ENCODE measurements around the gene C2orf78.

The C2orf78 gene

DNA sequence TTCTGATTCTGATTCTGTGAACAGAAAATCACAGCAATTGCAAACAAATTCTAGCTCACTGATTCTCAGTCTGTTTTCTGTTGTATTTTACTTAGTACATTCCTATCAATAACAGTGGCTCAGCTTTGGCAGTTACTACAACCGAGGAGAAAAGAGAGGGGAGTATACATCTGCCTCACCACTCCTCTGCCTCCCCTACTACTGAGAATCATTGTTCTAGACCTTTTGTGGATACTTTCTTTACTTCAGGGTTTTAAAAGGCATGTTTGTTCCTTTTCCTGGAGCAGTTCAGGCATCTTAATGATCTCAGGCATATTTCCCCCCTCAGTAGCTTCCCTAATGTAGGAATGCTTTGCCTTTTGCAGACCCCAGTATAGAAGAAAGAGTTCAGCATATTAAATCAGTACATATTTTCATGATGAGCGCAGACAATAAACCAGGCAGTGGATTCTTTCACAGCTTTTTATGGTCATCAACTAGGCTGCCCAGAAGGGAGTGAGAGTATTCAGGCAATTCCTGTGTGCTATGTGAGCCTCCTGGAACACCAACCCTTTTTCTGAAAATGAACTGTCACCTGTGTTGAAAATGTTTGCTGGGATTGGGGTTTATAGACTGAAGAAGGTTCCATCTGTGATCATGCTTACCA lies 55.0 kb downstream of the C2orf78 start:
- DNase-seq: no peak

- DNase-seq: no peak
Observed at GRCh38 chr2:73839653-73840411, 55.8 kb downstream of the C2orf78 start.

GRCh38 chr2:73841912-73842738 lies 58.1 kb downstream of the C2orf78 start:
- no peak for DNase-seq

- no peak for DNase-seq
Observed at GRCh38 chr2:73842739-73843019, 58.7 kb downstream of the C2orf78 start.

- DNase-seq: no peak
Observed at GRCh38 chr2:73844087-73844486, 60.1 kb downstream of the C2orf78 start.

DNA sequence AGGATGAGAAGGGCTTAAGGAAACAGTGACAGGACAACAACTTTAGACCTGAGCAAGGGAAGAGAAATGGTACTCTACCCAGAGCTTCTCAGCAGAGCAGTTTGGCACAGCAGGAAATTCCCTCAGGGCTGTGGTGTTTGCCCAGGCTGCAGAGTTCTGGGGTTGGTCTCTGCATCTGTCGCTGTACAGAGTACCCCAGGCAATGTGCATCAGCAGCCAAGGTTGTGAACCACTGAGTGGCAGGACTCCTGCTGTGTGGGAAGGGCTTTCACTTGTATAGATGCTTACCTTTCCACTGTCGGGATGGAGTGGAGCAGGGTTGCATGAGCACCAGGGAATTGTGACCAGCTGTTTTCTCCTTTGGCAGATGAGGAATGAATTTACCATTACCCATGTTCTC lies 66.0 kb downstream of the C2orf78 start:
- no peak for DNase-seq

- DNase-seq: peak; percentile 28
Observed at GRCh38 chr2:73851274-73851673, 67.3 kb downstream of the C2orf78 start.

DNA sequence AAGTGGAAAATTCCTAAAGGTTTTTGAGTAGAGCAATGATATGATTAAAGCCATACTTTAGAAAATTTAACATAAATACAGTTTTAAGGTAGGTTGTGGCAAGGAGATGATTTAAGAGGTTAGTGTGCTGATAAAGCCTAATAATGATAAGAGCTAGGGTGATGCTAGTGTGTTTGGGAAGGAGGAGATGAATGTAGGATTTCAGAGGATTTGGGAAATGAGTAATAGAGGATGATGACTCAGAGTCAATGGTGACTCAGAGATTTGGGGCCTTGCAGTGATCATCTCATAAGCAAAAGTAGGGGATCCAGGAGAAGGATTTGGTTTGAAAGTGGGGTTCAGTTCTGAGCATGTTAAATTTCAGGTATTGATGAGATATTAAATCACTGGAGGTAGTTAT lies 68.0 kb downstream of the C2orf78 start:
- peak; percentile 87 for DNase-seq

DNA sequence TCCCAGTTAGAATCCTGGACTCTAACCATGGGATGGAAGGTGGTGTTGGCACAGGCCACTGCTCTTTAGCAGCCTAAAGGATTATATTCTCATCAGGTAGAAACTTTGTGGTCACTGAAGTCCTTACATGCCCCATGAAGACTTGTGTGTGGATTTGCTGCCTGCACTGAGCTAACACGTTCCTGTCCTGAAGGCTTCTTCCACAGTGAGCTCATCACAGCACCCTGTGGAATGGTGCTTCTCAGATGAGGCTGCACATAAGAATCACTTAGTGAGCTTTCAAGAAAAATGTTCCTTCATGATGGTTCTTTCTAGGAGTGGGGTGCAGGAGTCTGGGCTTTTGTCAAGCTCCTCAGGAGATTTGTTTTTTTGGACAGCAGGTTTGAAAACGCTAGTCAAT lies 71.5 kb downstream of the C2orf78 start:
- no peak for DNase-seq

DNA sequence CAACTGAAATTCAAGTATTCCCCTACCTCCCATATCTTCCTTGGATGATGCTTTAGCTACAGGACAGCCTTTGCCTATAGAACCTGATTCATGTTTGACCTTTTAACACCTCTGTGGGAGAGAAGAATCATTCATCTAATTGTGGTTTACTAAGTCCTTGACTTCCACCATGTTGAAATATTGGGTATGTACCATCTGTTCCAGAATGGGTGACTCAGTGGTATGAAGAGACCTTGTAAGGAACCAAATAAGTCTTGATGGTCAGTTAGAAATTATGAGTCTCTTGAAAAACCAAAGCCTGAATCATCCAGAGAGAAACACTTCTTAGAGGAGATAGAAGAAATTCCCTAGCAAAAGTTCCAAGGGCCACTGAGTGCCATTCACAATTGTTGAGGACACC lies 72.2 kb downstream of the C2orf78 start:
- peak; percentile 71 for DNase-seq

DNA sequence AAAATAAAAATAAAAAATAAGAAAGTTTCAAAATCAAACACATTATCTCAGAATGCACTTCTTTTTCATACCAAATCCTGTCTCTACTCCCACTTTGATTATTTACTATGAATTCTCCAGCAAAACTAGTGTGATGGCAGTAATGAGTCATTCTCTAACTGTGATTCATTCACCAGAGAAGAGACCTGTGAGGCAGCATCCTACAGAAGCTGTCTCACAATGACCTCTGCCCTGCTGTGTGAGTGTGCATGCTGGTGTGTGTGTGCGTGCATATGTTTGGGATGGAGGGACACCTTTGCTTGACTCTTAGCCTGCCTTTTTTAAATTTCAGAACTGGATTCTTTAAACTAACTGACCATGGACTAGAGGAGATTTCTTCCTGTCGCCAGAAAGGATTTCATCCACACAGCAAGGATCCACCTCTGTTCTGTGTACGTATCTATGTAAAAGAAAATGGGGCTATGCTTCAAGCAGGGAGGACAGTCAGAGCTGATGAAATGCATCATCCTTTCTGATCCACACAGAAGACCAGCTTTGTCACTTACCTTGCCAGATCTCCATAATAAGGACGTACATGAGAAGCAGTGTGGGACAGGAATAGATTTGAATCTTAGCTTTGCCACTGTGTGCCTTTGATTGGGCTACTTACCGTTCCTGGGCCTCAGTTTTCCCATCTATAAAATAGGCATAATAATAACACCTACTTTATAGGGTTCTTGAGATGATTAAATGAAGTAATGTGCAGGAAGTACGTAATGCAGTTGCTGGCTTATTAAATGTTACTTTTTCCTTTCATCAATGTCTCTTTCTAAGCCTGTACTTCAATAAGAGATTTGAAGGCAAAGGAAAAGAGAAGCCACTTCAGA lies 76.0 kb downstream of the C2orf78 start:
- DNase-seq: peak; percentile 80

DNA sequence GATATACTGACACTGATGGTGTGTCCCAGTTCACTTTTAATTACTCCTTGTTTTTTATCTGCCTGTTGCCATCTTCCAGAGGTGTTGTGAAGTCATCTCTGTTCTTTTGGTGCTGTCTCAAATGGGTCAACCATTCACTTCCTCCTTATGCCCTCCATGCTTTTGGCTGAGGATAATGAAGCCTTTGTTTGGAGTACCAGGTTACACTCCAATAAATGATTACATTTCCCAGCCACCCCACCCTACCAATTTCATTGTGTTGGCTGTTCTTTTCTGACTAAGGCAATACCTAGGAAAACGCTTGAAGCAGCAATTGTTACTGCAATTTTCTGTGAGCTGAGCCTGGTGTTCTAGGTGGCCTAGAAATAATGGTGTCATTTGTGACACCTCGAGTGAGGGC lies 79.0 kb downstream of the C2orf78 start:
- no peak for DNase-seq

All from NCI-H226 (cell line).